Mesenchymal stem cell (in vitro differentiated cells and primary cell): ENCODE results near the gene CROCC2.

ENCODE experiments used
- DNase-seq: peaks from one replicate; pipeline ENCODE4 v3.0.0-alpha.2; 2013
- H2AFZ ChIP-seq: one replicate; pipeline ENCODE4 v1.6.1; 2013; ENCODE audit warnings: low read depth, mild to moderate bottlenecking, control low read depth, inconsistent platforms, low read length, moderate library complexity
- H2AK5ac ChIP-seq: 2 replicates; pipeline ENCODE4 v1.6.1; 2013; ENCODE audit warnings: low read length, moderate library complexity, mild to moderate bottlenecking, inconsistent platforms; ENCODE audit not compliant: severe bottlenecking
- H2BK120ac ChIP-seq: one replicate; pipeline ENCODE4 v1.6.1; 2013; ENCODE audit warnings: low read depth, mild to moderate bottlenecking, inconsistent platforms, low read length, moderate library complexity
- H2BK12ac ChIP-seq, 2 experiments: one replicate each; pipeline ENCODE4 v1.6.1; 2013; ENCODE audit warnings: inconsistent platforms in 2 of 2, low read length in 2 of 2, mild to moderate bottlenecking in 2 of 2, moderate library complexity in 2 of 2, control low read depth in 1 of 2
- H2BK15ac ChIP-seq: one replicate; pipeline ENCODE4 v1.6.1; 2013; ENCODE audit warnings: mild to moderate bottlenecking, low read depth, inconsistent platforms; ENCODE audit not compliant: poor library complexity, severe bottlenecking
- H2BK5ac ChIP-seq: 2 replicates; pipeline ENCODE4 v1.6.1; 2013; ENCODE audit warnings: low read depth, mild to moderate bottlenecking, low read length, control low read depth, inconsistent platforms; ENCODE audit not compliant: poor library complexity, severe bottlenecking
- H3K14ac ChIP-seq, 2 experiments: one replicate each; pipeline ENCODE4 v1.6.1; 2013; ENCODE audit warnings: inconsistent platforms in 2 of 2, low read length in 2 of 2, control low read depth in 1 of 2, mild to moderate bottlenecking in 1 of 2, moderate library complexity in 1 of 2
- H3K18ac ChIP-seq, 2 experiments: one replicate each; pipeline ENCODE4 v1.6.1; 2013; ENCODE audit warnings: inconsistent platforms in 2 of 2, low read length in 2 of 2, control low read depth in 1 of 2, low read depth in 1 of 2, mild to moderate bottlenecking in 1 of 2
- H3K23ac ChIP-seq, 2 experiments: one replicate each; pipeline ENCODE4 v1.6.1; 2013; ENCODE audit warnings: inconsistent platforms in 2 of 2, low read length in 2 of 2, mild to moderate bottlenecking in 2 of 2, moderate library complexity in 2 of 2, control low read depth in 1 of 2
- H3K27ac ChIP-seq: 2 replicates; pipeline ENCODE4 v1.5.1; 2013; ENCODE audit warnings: mild to moderate bottlenecking, moderate library complexity, low read length, control low read depth, inconsistent platforms; ENCODE audit not compliant: poor library complexity, severe bottlenecking
- H3K27me3 ChIP-seq, 2 experiments: 2 replicates each; pipeline versions ENCODE4 v1.6.1 to v1.7.0; 2013; ENCODE audit warnings: low read length in 2 of 2, mild to moderate bottlenecking in 2 of 2, moderate library complexity in 2 of 2, control low read depth in 1 of 2, inconsistent platforms in 1 of 2; ENCODE audit not compliant: control insufficient read depth in 1 of 2, insufficient read depth in 1 of 2
- H3K36me3 ChIP-seq, 2 experiments: 2 replicates each; pipeline versions ENCODE4 v1.6.1 to v1.7.0; 2013; ENCODE audit warnings: low read length in 2 of 2, control low read depth in 1 of 2, inconsistent platforms in 1 of 2, low read depth in 1 of 2, mild to moderate bottlenecking in 1 of 2; ENCODE audit not compliant: insufficient read depth in 2 of 2, control insufficient read depth in 1 of 2
- H3K4ac ChIP-seq, 2 experiments: one replicate each; pipeline ENCODE4 v1.6.1; 2013; ENCODE audit warnings: inconsistent platforms in 2 of 2, low read length in 2 of 2, mild to moderate bottlenecking in 2 of 2, moderate library complexity in 2 of 2, control low read depth in 1 of 2, low read depth in 1 of 2
- H3K4me1 ChIP-seq: 2 replicates; pipeline ENCODE4 v1.6.1; 2013; ENCODE audit warnings: low read depth, low read length, control low read depth; ENCODE audit not compliant: control insufficient read depth, insufficient read depth
- H3K4me2 ChIP-seq: 2 replicates; pipeline ENCODE4 v1.6.1; 2013; ENCODE audit warnings: low read length, mild to moderate bottlenecking, inconsistent platforms; ENCODE audit not compliant: poor library complexity, severe bottlenecking
- H3K4me3 ChIP-seq, 2 experiments: 2 replicates each; pipeline versions ENCODE4 v1.5.1 to v1.7.0; 2013; ENCODE audit warnings: low read length in 2 of 2, mild to moderate bottlenecking in 2 of 2, control low read depth in 1 of 2, low read depth in 1 of 2; ENCODE audit not compliant: insufficient read depth in 1 of 2
- H3K79me1 ChIP-seq: replicated peaks from 2 replicates; pipeline ENCODE4 v1.6.1; 2013; ENCODE audit warnings: mild to moderate bottlenecking, control low read depth, low read length, inconsistent platforms; ENCODE audit not compliant: poor library complexity, severe bottlenecking
- H3K9ac ChIP-seq: 2 replicates; pipeline ENCODE4 v1.7.0; 2013; ENCODE audit warnings: mild to moderate bottlenecking, low read length, moderate library complexity
- H3K9me3 ChIP-seq: 2 replicates; pipeline ENCODE4 v1.7.0; 2013; ENCODE audit warnings: mild to moderate bottlenecking, low read length; ENCODE audit not compliant: control insufficient read depth
- H4K8ac ChIP-seq: one replicate; pipeline ENCODE4 v1.6.1; 2013; ENCODE audit warnings: inconsistent platforms, mild to moderate bottlenecking, low read length, moderate library complexity
- H4K91ac ChIP-seq: one replicate; pipeline ENCODE4 v1.6.1; 2013; ENCODE audit warnings: mild to moderate bottlenecking, low read length, inconsistent platforms
- WGBS: methylation state at CpG from one replicate; pipeline ENCODE4 v1.1.7; 2013; ENCODE audit warnings: mixed read lengths; 5-methylcytosine and 5-hydroxymethylcytosine counted together

The CROCC2 gene

GRCh38 chr2:240905176-240905781 is 857 bp upstream of the CROCC2 start:
- no peak overlapping the region for H3K4me3 ChIP-seq
- no peak overlapping the region for H3K27ac ChIP-seq
- no peak overlapping the region for H2BK12ac ChIP-seq
- H3K4ac ChIP-seq: no peak overlapping the region
- no peak overlapping the region for H3K18ac ChIP-seq
- H3K36me3 ChIP-seq: no peaks in the 10 kb centered on the region
- no peak overlapping the region for H3K4me2 ChIP-seq
- no peak overlapping the region for H3K23ac ChIP-seq
- H3K79me1 ChIP-seq: no peaks in the 10 kb centered on the region
- WGBS: 87% methylated on average over 13 of the region's 13 CpGs
- peaks cover 7% of the 10 kb centered on the region for H3K9me3 ChIP-seq
- no peak for DNase-seq
- no peak overlapping the region for H4K91ac ChIP-seq
- no peak overlapping the region for H2AK5ac ChIP-seq
- H2BK15ac ChIP-seq: no peak overlapping the region
- peaks cover 22 to 48% of the 10 kb centered on the region in 2 experiments for H3K27me3 ChIP-seq
- H4K8ac ChIP-seq: no peak overlapping the region
- H2BK5ac ChIP-seq: no peak overlapping the region
- no peak overlapping the region for H2BK120ac ChIP-seq
- H3K14ac ChIP-seq: no peak overlapping the region
- no peak overlapping the region for H3K9ac ChIP-seq
- no peak overlapping the region for H2AFZ ChIP-seq
- no peaks in the 10 kb centered on the region for H3K4me1 ChIP-seq

GRCh38 chr2:240906911-240907590 is 915 bp downstream of the CROCC2 start:
- Histone ChIP-seq H2BK15ac (no peak overlapping the region), H4K91ac (no peak overlapping the region), H3K9me3 (no peaks in the 10 kb centered on the region), H2BK12ac (no peak overlapping the region), H3K9ac (no peak overlapping the region), H2BK120ac (no peak overlapping the region), H3K79me1 (no peaks in the 10 kb centered on the region), H3K4ac (no peak overlapping the region), H3K4me2 (no peak overlapping the region), H3K4me1 (no peaks in the 10 kb centered on the region), H3K14ac (no peak overlapping the region), H3K27ac (no peak overlapping the region), H3K27me3 (peaks cover 25 to 42% of the 10 kb centered on the region in 2 experiments), H3K36me3 (no peaks in the 10 kb centered on the region), H2AFZ (no peak overlapping the region), H4K8ac (no peak overlapping the region), H3K23ac (no peak overlapping the region), H3K18ac (no peak overlapping the region), H3K4me3 (no peak overlapping the region), H2AK5ac (no peak overlapping the region), H2BK5ac (no peak overlapping the region)
- DNase-seq: no peak
- WGBS: 72% methylated on average over 20 of the region's 22 CpGs

GRCh38 chr2:240909216-240909974 is 3.3 kb downstream of the CROCC2 start:
- H2BK120ac ChIP-seq: no peak overlapping the region
- H3K14ac ChIP-seq: no peak overlapping the region
- H3K27ac ChIP-seq: no peak overlapping the region
- DNase-seq: no peak
- peaks cover under 1% of the 10 kb centered on the region for H3K4me1 ChIP-seq
- no peak overlapping the region for H2BK5ac ChIP-seq
- no peak overlapping the region for H2BK12ac ChIP-seq
- H3K18ac ChIP-seq: no peak overlapping the region
- no peak overlapping the region for H2AFZ ChIP-seq
- H3K9me3 ChIP-seq: no peaks in the 10 kb centered on the region
- H3K27me3 ChIP-seq: peaks cover 34 to 41% of the 10 kb centered on the region in 2 experiments
- peak overlapping the region in 1 of 2 experiments; percentile 18 for H3K4me3 ChIP-seq
- H2BK15ac ChIP-seq: no peak overlapping the region
- 85% methylated on average over 16 of the region's 17 CpGs for WGBS
- H2AK5ac ChIP-seq: no peak overlapping the region
- H3K9ac ChIP-seq: no peak overlapping the region
- H3K23ac ChIP-seq: no peak overlapping the region
- H3K4ac ChIP-seq: no peak overlapping the region
- no peak overlapping the region for H4K8ac ChIP-seq
- H3K79me1 ChIP-seq: no peaks in the 10 kb centered on the region
- peaks cover 0 to 3% of the 10 kb centered on the region in 2 experiments for H3K36me3 ChIP-seq
- no peak overlapping the region for H3K4me2 ChIP-seq
- H4K91ac ChIP-seq: no peak overlapping the region

GRCh38 chr2:240911641-240912265 is 5.6 kb downstream of the CROCC2 start:
- 70% methylated on average over 20 of the region's 20 CpGs for WGBS
- Histone ChIP-seq H4K8ac (no peak overlapping the region), H3K4ac (no peak overlapping the region), H2AK5ac (no peak overlapping the region), H3K14ac (no peak overlapping the region), H3K27me3 (peaks cover 16 to 45% of the 10 kb centered on the region in 2 experiments), H3K27ac (no peak overlapping the region), H4K91ac (no peak overlapping the region), H3K9me3 (no peaks in the 10 kb centered on the region), H3K79me1 (no peaks in the 10 kb centered on the region), H2BK15ac (no peak overlapping the region), H3K4me3 (no peak overlapping the region), H3K18ac (no peak overlapping the region), H2BK5ac (no peak overlapping the region), H3K4me1 (peaks cover 12% of the 10 kb centered on the region), H3K4me2 (no peak overlapping the region), H2BK120ac (no peak overlapping the region), H2AFZ (no peak overlapping the region), H3K9ac (no peak overlapping the region), H2BK12ac (no peak overlapping the region), H3K23ac (no peak overlapping the region), H3K36me3 (peaks cover 0 to 3% of the 10 kb centered on the region in 2 experiments)
- DNase-seq: no peak
